Vagina (tissue), 2 donors: ENCODE results near the gene P2RY14. TPM values are rescaled to one million over a fixed set of nuclear protein-coding genes. Genes with fewer than 3 reads are reported as not detected.
"Not testable (repeated sequence)": the region's sequence is repeated elsewhere in the genome, so short reads cannot be mapped to it uniquely, and the experiment has no call there.

Experiments used
- DNase-seq, 2 donors: peaks; one replicate each; pipeline ENCODE4 v3.0.0-alpha.2; 2017; ENCODE audit errors: extremely low spot score in 2 of 2
- H3K27ac ChIP-seq: fragments of 200-600 bp; sonication (generic); one replicate; pipeline ENCODE4 v1.5.1; 2019
- H3K27me3 ChIP-seq: fragments of 200-600 bp; sonication (generic); one replicate; pipeline ENCODE4 v1.5.1; 2019
- H3K36me3 ChIP-seq, 2 donors: fragments of 200-600 bp; sonication (generic); one replicate each; pipeline ENCODE4 v1.5.1; 2017 to 2019
- H3K4me1 ChIP-seq: fragments of 200-600 bp; sonication (generic); one replicate; pipeline ENCODE4 v1.5.1; 2019
- H3K4me3 ChIP-seq, 2 donors: fragments of 200-600 bp; sonication (generic); 1 replicate in 1 of 2; 2 replicates in 1 of 2; pipeline ENCODE4 v1.5.1; 2016 to 2019
- H3K9me3 ChIP-seq: fragments of 200-600 bp; sonication (generic); one replicate; pipeline ENCODE4 v1.5.1; 2019
- POLR2A ChIP-seq, 2 donors: fragments of 450-650 bp; IDR thresholded peaks; one replicate each; pipeline ENCODE4 v1.6.1; 2017; ENCODE audit warnings: antibody characterized with exemption in 2 of 2, mild to moderate bottlenecking in 2 of 2, moderate library complexity in 2 of 2
- POLR2AphosphoS5 ChIP-seq, 2 donors: sonication (generic); formaldehyde crosslinking; IDR thresholded peaks; one replicate each; pipeline ENCODE4 v1.9.0; 2017; ENCODE audit warnings: antibody characterized with exemption in 2 of 2, mild to moderate bottlenecking in 2 of 2, low read depth in 1 of 2; ENCODE audit not compliant: insufficient read depth in 1 of 2
- intact Hi-C: fragments of 100-400 bp; cut with DNase I; formaldehyde crosslinking; loops from one replicate; pipeline ENCODE4 v1.15.1; 2023
- total RNA-seq: library from RNA; depleted of rRNA; stranded (reverse); fragments of >200 nt; gene quantifications from one replicate; pipeline ENCODE4 v1.2.3, GENCODE V29; 2016
- TF ChIP-seq, protein P1 (sequence below), 3 experiments: fragments of 450-650 bp in 2 of 3; fragments of 200-600 bp in 1 of 3; sonication (generic) in 1 of 3; IDR thresholded peaks; one replicate each; pipeline ENCODE4 v1.5.1; 2017 to 2019; ENCODE audit warnings: antibody characterized with exemption in 3 of 3, mild to moderate bottlenecking in 2 of 3, moderate library complexity in 2 of 3

P2RY14 gene
- total RNA-seq, 1 donor from 2014 or later, result 0.49 TPM

DNA sequence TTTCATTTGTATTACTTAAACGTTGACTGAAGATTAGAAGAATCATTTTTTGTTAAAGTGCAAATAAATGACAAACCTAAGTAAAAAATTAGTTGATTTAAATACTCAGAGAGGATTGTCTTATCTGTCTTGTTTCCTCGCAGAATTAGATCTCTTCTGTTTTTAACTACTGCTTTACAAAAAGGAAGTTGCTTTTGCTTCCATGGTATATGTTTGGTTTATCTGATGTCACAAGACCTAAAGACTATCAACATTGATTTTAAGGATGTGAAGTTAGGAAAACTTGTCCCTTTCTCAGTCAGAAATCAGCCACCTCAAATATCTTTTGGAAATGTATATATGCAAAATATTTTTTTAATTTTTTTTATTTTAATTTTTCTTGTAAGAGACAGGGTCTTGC is 104.0 kb downstream of the P2RY14 start:
- intact Hi-C loops, result no loop called here
- Histone ChIP-seq H3K27ac (no peak overlapping the region), H3K36me3 (no peaks in the 10 kb centered on the region), H3K4me3 (no peak overlapping the region), H3K9me3 (no peaks in the 10 kb centered on the region), H3K4me1 (no peaks in the 10 kb centered on the region), H3K27me3 (no peaks in the 10 kb centered on the region)
- no peak for DNase-seq
- TF ChIP-seq POLR2AphosphoS5 (IDR thresholded peaks at IDR 0.05; ENCODE audit: insufficient read depth in 1 of 2, low read depth in 1 of 2) (no peak), POLR2A (IDR thresholded peaks at IDR 0.05) (no peak)
- TF ChIP-seq, protein P1, sequence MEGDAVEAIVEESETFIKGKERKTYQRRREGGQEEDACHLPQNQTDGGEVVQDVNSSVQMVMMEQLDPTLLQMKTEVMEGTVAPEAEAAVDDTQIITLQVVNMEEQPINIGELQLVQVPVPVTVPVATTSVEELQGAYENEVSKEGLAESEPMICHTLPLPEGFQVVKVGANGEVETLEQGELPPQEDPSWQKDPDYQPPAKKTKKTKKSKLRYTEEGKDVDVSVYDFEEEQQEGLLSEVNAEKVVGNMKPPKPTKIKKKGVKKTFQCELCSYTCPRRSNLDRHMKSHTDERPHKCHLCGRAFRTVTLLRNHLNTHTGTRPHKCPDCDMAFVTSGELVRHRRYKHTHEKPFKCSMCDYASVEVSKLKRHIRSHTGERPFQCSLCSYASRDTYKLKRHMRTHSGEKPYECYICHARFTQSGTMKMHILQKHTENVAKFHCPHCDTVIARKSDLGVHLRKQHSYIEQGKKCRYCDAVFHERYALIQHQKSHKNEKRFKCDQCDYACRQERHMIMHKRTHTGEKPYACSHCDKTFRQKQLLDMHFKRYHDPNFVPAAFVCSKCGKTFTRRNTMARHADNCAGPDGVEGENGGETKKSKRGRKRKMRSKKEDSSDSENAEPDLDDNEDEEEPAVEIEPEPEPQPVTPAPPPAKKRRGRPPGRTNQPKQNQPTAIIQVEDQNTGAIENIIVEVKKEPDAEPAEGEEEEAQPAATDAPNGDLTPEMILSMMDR (IDR thresholded peaks at IDR 0.05), result no peak

DNA sequence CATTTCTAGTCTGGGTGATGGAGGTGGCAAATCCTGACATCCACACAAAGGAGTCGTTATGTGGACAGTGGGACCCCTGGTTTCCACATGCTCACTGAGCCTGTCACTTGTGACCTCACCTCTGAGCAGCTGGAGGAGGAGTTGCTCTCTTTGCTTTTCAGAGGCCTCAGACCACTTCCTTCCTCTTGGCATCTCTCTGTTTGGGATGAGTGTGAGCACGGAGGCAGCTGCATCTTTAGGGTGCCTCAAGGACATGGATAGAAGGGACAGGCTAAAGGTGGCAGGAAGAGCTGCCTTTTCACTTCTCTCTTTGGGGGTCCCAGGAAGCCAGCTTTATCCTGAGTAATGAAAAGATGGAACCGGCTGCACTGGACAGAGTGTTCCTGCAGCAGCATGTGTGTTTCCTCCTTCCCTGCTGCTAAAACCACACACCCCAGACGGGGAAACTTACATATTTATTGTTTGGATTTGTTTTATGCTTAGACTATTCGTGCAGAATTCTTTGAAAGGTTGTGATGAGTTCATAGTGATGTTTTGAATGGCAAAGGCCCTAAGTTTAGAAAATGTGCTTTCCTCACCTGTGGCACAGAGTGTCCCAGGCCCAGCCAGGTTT is 107.1 kb downstream of the P2RY14 start:
- Histone ChIP-seq H3K27ac (no peak overlapping the region), H3K27me3 (no peaks in the 10 kb centered on the region), H3K36me3 (no peaks in the 10 kb centered on the region), H3K9me3 (no peaks in the 10 kb centered on the region), H3K4me3 (no peak overlapping the region), H3K4me1 (no peaks in the 10 kb centered on the region)
- TF ChIP-seq, protein P1 (IDR thresholded peaks at IDR 0.05), result no peak
- TF ChIP-seq POLR2A (IDR thresholded peaks at IDR 0.05) (no peak), POLR2AphosphoS5 (IDR thresholded peaks at IDR 0.05; ENCODE audit: insufficient read depth in 1 of 2, low read depth in 1 of 2) (no peak)
- DNase-seq, result no peak
- intact Hi-C loops, result no loop called here

DNA sequence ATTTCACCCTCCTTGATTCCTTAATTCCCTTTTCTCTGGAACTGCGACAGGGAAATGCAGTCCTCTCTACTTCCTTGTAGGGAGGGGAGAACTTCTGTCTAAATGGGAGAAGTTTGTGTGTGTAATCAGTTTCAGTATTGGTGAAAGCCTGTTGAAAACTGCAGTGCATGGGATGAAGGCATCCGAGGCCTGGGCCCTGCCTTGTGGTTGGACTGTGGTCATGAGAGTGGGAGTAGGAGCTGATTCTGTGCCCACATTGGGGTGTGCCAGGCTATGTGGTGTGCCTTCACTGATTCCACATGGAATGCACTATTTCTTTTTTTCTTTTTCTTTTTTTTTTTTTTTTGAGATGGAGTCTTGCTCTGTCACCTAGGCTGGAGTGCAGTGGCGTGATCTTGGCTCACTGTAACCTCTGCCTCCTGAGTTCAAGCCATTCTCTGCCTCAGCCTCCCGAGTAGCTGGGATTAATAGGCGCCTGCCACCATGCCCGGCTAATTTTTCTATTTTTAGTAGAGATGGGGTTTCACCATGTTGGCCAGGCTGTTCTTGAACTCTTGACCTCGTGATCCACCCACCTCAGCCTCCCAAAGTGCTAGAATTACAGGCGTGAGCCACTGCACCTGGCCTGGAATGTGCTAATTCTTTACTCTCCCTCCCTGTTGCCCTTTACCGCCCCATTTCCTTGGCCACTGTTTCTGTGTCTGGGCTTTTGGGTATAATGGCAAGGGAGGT is 108.2 kb downstream of the P2RY14 start:
- H3K27ac ChIP-seq, H3K36me3 ChIP-seq, intact Hi-C loops, H3K27me3 ChIP-seq, H3K4me1 ChIP-seq, H3K4me3 ChIP-seq, DNase-seq, H3K9me3 ChIP-seq: not testable (repeated sequence)

DNA sequence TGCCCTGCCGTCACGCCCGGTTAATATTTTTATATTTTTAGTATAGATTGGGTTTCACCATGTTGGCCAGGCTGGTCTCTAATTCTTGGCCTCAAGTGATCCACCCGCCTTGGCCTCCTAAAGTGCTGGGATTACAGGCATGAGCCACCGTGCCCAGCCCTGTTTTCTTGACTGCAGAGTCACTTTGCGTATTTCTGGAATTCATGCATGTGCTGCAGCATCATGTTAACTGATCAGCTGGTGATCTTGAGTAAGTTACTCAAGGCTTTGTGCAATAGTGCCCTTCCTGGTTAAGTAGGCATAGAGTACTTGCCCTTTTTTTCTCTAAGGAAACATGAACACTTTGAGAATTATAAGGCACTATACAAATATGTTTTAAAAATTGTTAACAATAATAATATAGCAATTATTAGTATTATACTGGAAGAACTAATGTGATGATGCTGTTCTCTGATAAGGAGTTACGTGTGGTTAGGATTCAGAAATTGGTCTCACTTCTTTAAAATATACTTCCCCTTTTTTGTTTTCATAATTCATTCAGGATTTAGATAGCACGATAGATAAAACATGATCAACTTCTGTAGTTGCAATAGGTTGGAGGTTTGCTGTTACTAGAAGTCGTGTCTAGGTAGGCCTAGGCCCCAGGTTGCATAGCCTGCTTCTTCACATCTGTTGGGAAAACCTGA is 108.9 kb downstream of the P2RY14 start:
- Histone ChIP-seq H3K4me3 (no peak overlapping the region), H3K36me3 (no peaks in the 10 kb centered on the region), H3K9me3 (no peaks in the 10 kb centered on the region), H3K27ac (no peak overlapping the region), H3K27me3 (no peaks in the 10 kb centered on the region), H3K4me1 (no peaks in the 10 kb centered on the region)
- intact Hi-C loops, result no loop called here
- DNase-seq, result no peak
- TF ChIP-seq POLR2A (IDR thresholded peaks at IDR 0.05) (no peak), POLR2AphosphoS5 (IDR thresholded peaks at IDR 0.05; ENCODE audit: insufficient read depth in 1 of 2, low read depth in 1 of 2) (no peak)
- TF ChIP-seq, protein P1 (IDR thresholded peaks at IDR 0.05), result no peak

DNA sequence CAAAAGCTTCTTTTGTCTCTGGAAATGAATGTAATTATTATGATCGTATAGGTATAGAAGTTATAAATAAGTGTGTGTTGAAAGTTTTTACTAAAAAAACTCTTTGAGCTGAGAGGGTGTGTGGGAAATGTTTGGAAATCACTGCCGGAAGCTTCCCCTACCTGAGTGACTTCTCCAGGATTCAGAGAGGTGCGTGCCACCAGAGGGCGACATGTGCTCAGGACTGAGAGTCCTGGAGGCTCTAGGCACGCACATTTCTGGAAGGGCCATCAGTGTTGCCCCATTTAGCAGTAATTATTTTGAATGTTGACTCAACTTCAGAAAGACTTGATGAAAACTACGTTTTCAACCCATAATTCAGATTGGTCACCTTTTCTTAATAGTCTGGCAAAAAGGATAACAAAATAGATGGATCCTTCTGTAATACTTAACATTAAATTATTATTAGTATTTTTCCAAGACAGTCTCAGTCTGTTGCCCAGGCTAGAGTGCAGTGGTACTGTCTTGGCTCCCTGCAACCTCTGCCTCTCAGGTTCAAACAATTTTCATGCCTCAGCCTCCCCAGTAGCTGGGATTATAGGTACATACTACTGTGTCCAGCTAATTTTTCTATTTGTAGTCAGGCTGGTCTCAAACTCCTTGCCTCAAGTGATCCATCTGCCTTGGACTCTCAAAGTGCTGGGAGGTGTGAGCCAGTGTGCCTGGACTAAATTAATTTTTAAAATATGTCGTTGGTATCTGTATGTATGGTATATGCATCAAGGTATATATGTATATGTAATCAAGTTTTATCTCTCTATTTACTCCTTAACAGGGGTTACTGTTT is 109.9 kb downstream of the P2RY14 start:
- DNase-seq, result no peak
- Histone ChIP-seq H3K27me3 (no peaks in the 10 kb centered on the region), H3K4me3 (no peak overlapping the region), H3K36me3 (no peaks in the 10 kb centered on the region), H3K27ac (no peak overlapping the region), H3K9me3 (no peaks in the 10 kb centered on the region), H3K4me1 (no peaks in the 10 kb centered on the region)
- intact Hi-C loops, result no loop called here
- TF ChIP-seq POLR2AphosphoS5 (IDR thresholded peaks at IDR 0.05; ENCODE audit: insufficient read depth in 1 of 2, low read depth in 1 of 2) (no peak), POLR2A (IDR thresholded peaks at IDR 0.05) (no peak)
- TF ChIP-seq, protein P1 (IDR thresholded peaks at IDR 0.05), result peak; percentile 22 to 64 (median 59)
